HL-60 (cell line): ENCODE results near the gene GPR107.

Experiments used
- CTCF ChIP-seq: IDR thresholded peaks from one replicate; pipeline ENCODE4 v1.5.1; 2011; ENCODE audit warnings: low read length, control low read depth, inconsistent platforms; ENCODE audit not compliant: insufficient read depth
- GABPA ChIP-seq: IDR thresholded peaks from 2 replicates; pipeline ENCODE4 v1.6.1; 2012; ENCODE audit warnings: low read depth
- POLR2AphosphoS5 ChIP-seq: IDR thresholded peaks from 2 replicates; pipeline ENCODE4 v1.6.1; 2012; ENCODE audit warnings: low read depth
- REST ChIP-seq: IDR thresholded peaks from 2 replicates; pipeline ENCODE4 v1.6.1; 2012; ENCODE audit warnings: low read depth; ENCODE audit not compliant: insufficient replicate concordance
- SPI1 ChIP-seq: IDR thresholded peaks from 2 replicates; pipeline ENCODE4 v1.6.1; 2012; ENCODE audit warnings: low read depth, mild to moderate bottlenecking, borderline replicate concordance

- TF ChIP-seq CTCF (no peak), GABPA (0 out of 2 replicates have a peak, but pooled peaks have one; percentile 11), POLR2AphosphoS5 (no peak), REST (no peak), SPI1 (peak; percentile 92)
These were observed 74.5 kb downstream of the GPR107 start for GRCh38 chr9:130128251-130128650.
